Mesenchymal stem cell (in vitro differentiated cells and primary cell): ENCODE results near the gene POMP.

Experiments
- DNase-seq: peaks from one replicate; pipeline ENCODE4 v3.0.0-alpha.2; 2013
- H2AFZ ChIP-seq: one replicate; pipeline ENCODE4 v1.6.1; 2013; ENCODE audit warnings: low read depth, mild to moderate bottlenecking, control low read depth, inconsistent platforms, low read length, moderate library complexity
- H2AK5ac ChIP-seq: 2 replicates; pipeline ENCODE4 v1.6.1; 2013; ENCODE audit warnings: low read length, moderate library complexity, mild to moderate bottlenecking, inconsistent platforms; ENCODE audit not compliant: severe bottlenecking
- H2BK120ac ChIP-seq: one replicate; pipeline ENCODE4 v1.6.1; 2013; ENCODE audit warnings: low read depth, mild to moderate bottlenecking, inconsistent platforms, low read length, moderate library complexity
- H2BK12ac ChIP-seq, 2 experiments: one replicate each; pipeline ENCODE4 v1.6.1; 2013; ENCODE audit warnings: inconsistent platforms in 2 of 2, low read length in 2 of 2, mild to moderate bottlenecking in 2 of 2, moderate library complexity in 2 of 2, control low read depth in 1 of 2
- H2BK15ac ChIP-seq: one replicate; pipeline ENCODE4 v1.6.1; 2013; ENCODE audit warnings: mild to moderate bottlenecking, low read depth, inconsistent platforms; ENCODE audit not compliant: poor library complexity, severe bottlenecking
- H2BK5ac ChIP-seq: 2 replicates; pipeline ENCODE4 v1.6.1; 2013; ENCODE audit warnings: low read depth, mild to moderate bottlenecking, low read length, control low read depth, inconsistent platforms; ENCODE audit not compliant: poor library complexity, severe bottlenecking
- H3K14ac ChIP-seq, 2 experiments: one replicate each; pipeline ENCODE4 v1.6.1; 2013; ENCODE audit warnings: inconsistent platforms in 2 of 2, low read length in 2 of 2, control low read depth in 1 of 2, mild to moderate bottlenecking in 1 of 2, moderate library complexity in 1 of 2
- H3K18ac ChIP-seq, 2 experiments: one replicate each; pipeline ENCODE4 v1.6.1; 2013; ENCODE audit warnings: inconsistent platforms in 2 of 2, low read length in 2 of 2, control low read depth in 1 of 2, low read depth in 1 of 2, mild to moderate bottlenecking in 1 of 2
- H3K23ac ChIP-seq, 2 experiments: one replicate each; pipeline ENCODE4 v1.6.1; 2013; ENCODE audit warnings: inconsistent platforms in 2 of 2, low read length in 2 of 2, mild to moderate bottlenecking in 2 of 2, moderate library complexity in 2 of 2, control low read depth in 1 of 2
- H3K27ac ChIP-seq: 2 replicates; pipeline ENCODE4 v1.5.1; 2013; ENCODE audit warnings: mild to moderate bottlenecking, moderate library complexity, low read length, control low read depth, inconsistent platforms; ENCODE audit not compliant: poor library complexity, severe bottlenecking
- H3K27me3 ChIP-seq, 2 experiments: 2 replicates each; pipeline versions ENCODE4 v1.6.1 to v1.7.0; 2013; ENCODE audit warnings: low read length in 2 of 2, mild to moderate bottlenecking in 2 of 2, moderate library complexity in 2 of 2, control low read depth in 1 of 2, inconsistent platforms in 1 of 2; ENCODE audit not compliant: control insufficient read depth in 1 of 2, insufficient read depth in 1 of 2
- H3K36me3 ChIP-seq, 2 experiments: 2 replicates each; pipeline versions ENCODE4 v1.6.1 to v1.7.0; 2013; ENCODE audit warnings: low read length in 2 of 2, control low read depth in 1 of 2, inconsistent platforms in 1 of 2, low read depth in 1 of 2, mild to moderate bottlenecking in 1 of 2; ENCODE audit not compliant: insufficient read depth in 2 of 2, control insufficient read depth in 1 of 2
- H3K4ac ChIP-seq, 2 experiments: one replicate each; pipeline ENCODE4 v1.6.1; 2013; ENCODE audit warnings: inconsistent platforms in 2 of 2, low read length in 2 of 2, mild to moderate bottlenecking in 2 of 2, moderate library complexity in 2 of 2, control low read depth in 1 of 2, low read depth in 1 of 2
- H3K4me1 ChIP-seq: 2 replicates; pipeline ENCODE4 v1.6.1; 2013; ENCODE audit warnings: low read depth, low read length, control low read depth; ENCODE audit not compliant: control insufficient read depth, insufficient read depth
- H3K4me2 ChIP-seq: 2 replicates; pipeline ENCODE4 v1.6.1; 2013; ENCODE audit warnings: low read length, mild to moderate bottlenecking, inconsistent platforms; ENCODE audit not compliant: poor library complexity, severe bottlenecking
- H3K4me3 ChIP-seq, 2 experiments: 2 replicates each; pipeline versions ENCODE4 v1.5.1 to v1.7.0; 2013; ENCODE audit warnings: low read length in 2 of 2, mild to moderate bottlenecking in 2 of 2, control low read depth in 1 of 2, low read depth in 1 of 2; ENCODE audit not compliant: insufficient read depth in 1 of 2
- H3K79me1 ChIP-seq: replicated peaks from 2 replicates; pipeline ENCODE4 v1.6.1; 2013; ENCODE audit warnings: mild to moderate bottlenecking, control low read depth, low read length, inconsistent platforms; ENCODE audit not compliant: poor library complexity, severe bottlenecking
- H3K9ac ChIP-seq: 2 replicates; pipeline ENCODE4 v1.7.0; 2013; ENCODE audit warnings: mild to moderate bottlenecking, low read length, moderate library complexity
- H3K9me3 ChIP-seq: 2 replicates; pipeline ENCODE4 v1.7.0; 2013; ENCODE audit warnings: mild to moderate bottlenecking, low read length; ENCODE audit not compliant: control insufficient read depth
- H4K8ac ChIP-seq: one replicate; pipeline ENCODE4 v1.6.1; 2013; ENCODE audit warnings: inconsistent platforms, mild to moderate bottlenecking, low read length, moderate library complexity
- H4K91ac ChIP-seq: one replicate; pipeline ENCODE4 v1.6.1; 2013; ENCODE audit warnings: mild to moderate bottlenecking, low read length, inconsistent platforms
- WGBS: methylation state at CpG from one replicate; pipeline ENCODE4 v1.1.7; 2013; ENCODE audit warnings: mixed read lengths; 5-methylcytosine and 5-hydroxymethylcytosine counted together

Gene POMP

DNA sequence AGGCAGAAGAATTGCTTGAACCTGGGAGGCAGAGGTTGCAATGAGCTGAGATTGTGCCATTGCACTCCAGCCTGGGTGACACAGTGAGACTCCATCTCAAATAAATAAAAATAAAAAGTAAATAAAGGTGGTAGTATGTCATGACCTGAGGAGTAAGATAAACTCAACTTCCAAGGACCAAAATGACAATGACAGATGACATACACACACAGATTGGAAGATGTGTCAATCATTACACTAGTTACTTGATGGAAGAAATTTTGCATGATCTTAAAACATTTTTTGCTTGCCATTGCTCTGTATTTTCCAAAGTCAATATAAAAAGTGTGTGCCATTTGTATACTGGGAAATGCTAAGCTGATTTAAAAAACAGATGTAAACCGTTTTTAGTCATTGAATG, 55.7 kb downstream of the POMP start:
- no peak overlapping the region for H2BK5ac ChIP-seq
- H3K9me3 ChIP-seq: no peaks in the 10 kb centered on the region
- H4K91ac ChIP-seq: no peak overlapping the region
- no peak overlapping the region for H2BK15ac ChIP-seq
- peaks cover 4% of the 10 kb centered on the region for H3K4me1 ChIP-seq
- DNase-seq: no peak
- H3K14ac ChIP-seq: no peak overlapping the region
- H4K8ac ChIP-seq: no peak overlapping the region
- no peak overlapping the region for H2BK12ac ChIP-seq
- no peak overlapping the region for H3K23ac ChIP-seq
- no peak overlapping the region for H3K4me3 ChIP-seq
- peaks cover 2% of the 10 kb centered on the region for H3K79me1 ChIP-seq
- 94% methylated on average over 1 of the region's 1 CpG for WGBS
- H3K27me3 ChIP-seq: no peaks in the 10 kb centered on the region
- no peak overlapping the region for H3K4me2 ChIP-seq
- no peak overlapping the region for H2AK5ac ChIP-seq
- H2AFZ ChIP-seq: no peak overlapping the region
- H3K4ac ChIP-seq: no peak overlapping the region
- no peak overlapping the region for H2BK120ac ChIP-seq
- H3K27ac ChIP-seq: no peak overlapping the region
- H3K36me3 ChIP-seq: no peaks in the 10 kb centered on the region
- H3K18ac ChIP-seq: no peak overlapping the region
- no peak overlapping the region for H3K9ac ChIP-seq

DNA sequence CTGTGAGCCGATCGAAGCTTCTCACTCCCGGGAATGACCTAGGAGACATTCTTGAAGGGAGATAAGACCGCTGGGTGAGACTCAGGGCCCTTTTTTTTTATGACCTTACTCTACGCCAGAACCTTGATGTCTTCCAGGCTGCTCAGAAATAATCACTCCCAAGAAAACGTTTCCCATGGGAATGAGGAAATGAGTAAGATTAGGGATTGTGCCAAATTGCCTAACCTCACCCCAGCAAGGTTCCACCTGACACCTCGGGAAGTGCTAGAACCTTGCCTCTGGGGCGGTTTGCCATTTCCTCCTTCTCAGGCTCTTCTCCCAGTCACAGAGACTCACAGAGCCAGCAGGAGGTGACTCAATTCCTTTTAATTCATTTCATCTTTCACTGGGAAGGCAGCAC, 57.6 kb downstream of the POMP start:
- Histone ChIP-seq H2BK5ac (no peak overlapping the region), H2BK120ac (no peak overlapping the region), H2AFZ (no peak overlapping the region), H2BK15ac (no peak overlapping the region), H3K4ac (no peak overlapping the region), H3K27me3 (no peaks in the 10 kb centered on the region), H4K8ac (no peak overlapping the region), H3K4me1 (peaks cover 4% of the 10 kb centered on the region), H4K91ac (no peak overlapping the region), H3K14ac (no peak overlapping the region), H3K79me1 (peaks cover 2% of the 10 kb centered on the region), H3K36me3 (no peaks in the 10 kb centered on the region), H2AK5ac (no peak overlapping the region), H3K9me3 (no peaks in the 10 kb centered on the region), H3K4me2 (no peak overlapping the region), H3K4me3 (no peak overlapping the region), H3K18ac (no peak overlapping the region), H3K27ac (no peak overlapping the region), H2BK12ac (no peak overlapping the region), H3K9ac (peak overlapping the region; percentile 19), H3K23ac (no peak overlapping the region)
- WGBS: 6% methylated on average over 6 of the region's 8 CpGs
- peak; percentile 88 for DNase-seq

DNA sequence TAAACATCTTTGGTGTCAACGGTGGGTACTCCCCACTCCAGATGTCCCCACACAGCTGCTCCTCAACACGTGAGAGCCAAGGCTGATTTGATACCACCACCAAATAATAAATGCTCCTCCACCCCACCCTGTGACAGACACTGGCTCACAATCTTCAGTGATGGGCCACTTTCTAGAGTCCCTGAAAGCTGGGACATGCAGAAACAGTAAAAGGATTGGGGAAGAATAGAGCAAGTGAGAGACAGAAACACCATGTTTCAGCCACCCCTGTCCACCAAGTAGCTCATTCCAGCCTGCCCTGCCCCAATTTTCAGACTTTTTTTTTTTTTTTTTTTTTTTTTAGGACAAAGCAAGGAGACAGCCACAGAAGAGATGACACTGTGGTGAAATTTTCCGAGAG, 58.2 kb downstream of the POMP start:
- Histone ChIP-seq H3K79me1 (peaks cover 2% of the 10 kb centered on the region), H3K36me3 (no peaks in the 10 kb centered on the region), H4K8ac (no peak overlapping the region), H2BK15ac (no peak overlapping the region), H4K91ac (no peak overlapping the region), H3K9ac (no peak overlapping the region), H3K9me3 (no peaks in the 10 kb centered on the region), H3K23ac (no peak overlapping the region), H2BK12ac (peak overlapping the region in 1 of 2 experiments; percentile 34), H3K18ac (peak overlapping the region in 1 of 2 experiments; percentile 82), H3K4me3 (no peak overlapping the region), H3K27me3 (no peaks in the 10 kb centered on the region), H3K14ac (peak overlapping the region in 1 of 2 experiments; percentile 75), H2BK5ac (no peak overlapping the region), H3K4me2 (no peak overlapping the region), H3K4me1 (peaks cover 4% of the 10 kb centered on the region), H2BK120ac (no peak overlapping the region), H3K4ac (peak overlapping the region in 1 of 2 experiments; percentile 76), H2AK5ac (peak overlapping the region; percentile 63), H3K27ac (no peak overlapping the region), H2AFZ (no peak overlapping the region)
- WGBS: 62% methylated on average over 3 of the region's 3 CpGs
- DNase-seq: peak; percentile 26

DNA sequence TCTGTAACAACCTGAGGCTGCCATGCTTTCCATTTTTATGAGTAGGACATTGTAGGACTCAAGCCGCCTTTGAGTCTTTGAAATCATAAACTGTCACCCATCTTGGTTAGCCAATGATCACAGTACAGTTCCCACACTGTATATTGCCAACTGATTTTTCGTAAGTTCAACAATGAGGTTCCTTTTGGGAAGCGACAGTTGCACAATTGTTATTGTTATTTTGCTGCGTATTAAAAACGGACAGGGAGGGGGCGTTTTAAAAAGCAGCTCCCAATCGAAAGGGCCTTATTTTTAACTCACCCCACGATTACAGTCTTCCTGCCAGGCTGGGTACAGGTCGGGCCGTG, 59.2 kb downstream of the POMP start:
- Histone ChIP-seq H3K4me3 (peak overlapping the region; percentile 76 to 88), H3K4ac (peak overlapping the region; percentile 72 to 81), H2BK15ac (no peak overlapping the region), H3K18ac (peak overlapping the region; percentile 79 to 89), H2AFZ (peak overlapping the region; percentile 94), H3K9me3 (no peaks in the 10 kb centered on the region), H3K14ac (peak overlapping the region in 1 of 2 experiments; percentile 86), H3K4me1 (peaks cover 4% of the 10 kb centered on the region), H2BK5ac (peak overlapping the region; percentile 46), H3K23ac (no peak overlapping the region), H2BK120ac (peak overlapping the region; percentile 49), H3K27ac (peak overlapping the region; percentile 82), H3K27me3 (no peaks in the 10 kb centered on the region), H4K8ac (peak overlapping the region; percentile 95), H4K91ac (peak overlapping the region; percentile 90), H2AK5ac (no peak overlapping the region), H2BK12ac (peak overlapping the region in 1 of 2 experiments; percentile 65), H3K4me2 (peak overlapping the region; percentile 93), H3K9ac (peak overlapping the region; percentile 91), H3K79me1 (peaks cover 2% of the 10 kb centered on the region), H3K36me3 (no peaks in the 10 kb centered on the region)
- WGBS: 16% methylated on average over 9 of the region's 10 CpGs
- peak; percentile 59 for DNase-seq
